HCT116 (cell line): ENCODE measurements around the gene GLI3. TPM values are rescaled to one million over a fixed set of nuclear protein-coding genes. Genes with fewer than 3 reads are reported as not detected.

Experiments used
- ATAC-seq: fragments of 200-7000 bp; cut with Tn5 transposase; 2 replicates; pipeline ENCODE4 v1.9.1; 2020; ENCODE audit warnings: mild to moderate bottlenecking, moderate library complexity
- BruUV-seq: library from RNA; stranded (reverse); fragments of 400-500 nt; replicated peaks from 2 replicates; lab custom pipeline; 2021; lab: Mats Ljungman, UMichigan
- CTCF ChIA-PET: fragments of 300-600 bp; sonication (Branson Sonifier 250); formaldehyde crosslinking; loops from one replicate; lab custom pipeline; 2021; ENCODE audit warnings: antibody characterized with exemption; lab: Charles Lee
- POLR2A ChIA-PET: fragments of 300-600, 350-600 bp; sonication (Branson Sonifier 250); formaldehyde crosslinking; loops from one replicate; lab custom pipeline; 2021; ENCODE audit warnings: antibody characterized with exemption; lab: Charles Lee
- RAD21 ChIA-PET, 2 experiments: fragments of 300-600 bp; sonication (Branson Sonifier 250); formaldehyde crosslinking; loops; one replicate each; lab custom pipeline; 2023; ENCODE audit warnings: low total read pairs in 2 of 2; ENCODE audit not compliant: uncharacterized antibody in 2 of 2, unreplicated experiment in 2 of 2, low non-redundant PET in 1 of 2; lab: Charles Lee
- DNase-seq: peaks from one replicate; pipeline ENCODE4 v3.0.0-alpha.2; 2010; ENCODE audit warnings: low read depth, low spot score
- H2AFZ ChIP-seq: fragments of 200-600 bp; shearing (Covaris generic), sonication (generic); 2 replicates; pipeline ENCODE4 v1.6.1; 2017; ENCODE audit warnings: low read depth, mixed run types, mixed read lengths, antibody characterized with exemption, low read length; ENCODE audit not compliant: poor library complexity, severe bottlenecking
- H3K27ac ChIP-seq: 2 replicates; pipeline ENCODE4 v1.5.1; 2012; ENCODE audit warnings: low read depth, low read length
- H3K27me3 ChIP-seq: fragments of 200-600 bp; sonication (generic); 2 replicates; pipeline ENCODE4 v1.6.1; 2016; ENCODE audit warnings: mixed run types, low read length, mixed read lengths; ENCODE audit not compliant: insufficient read depth
- H3K36me3 ChIP-seq, 2 experiments: fragments of 200-500 bp in 1 of 2; fragments of 200-600 bp in 1 of 2; sonication (Bioruptor generic) in 1 of 2; sonication (generic) in 1 of 2; 2 replicates each; pipeline versions ENCODE4 v1.5.1 to v1.6.1; 2014 to 2016; ENCODE audit warnings: low read length in 2 of 2, inconsistent platforms in 1 of 2, mixed read lengths in 1 of 2, mixed run types in 1 of 2; ENCODE audit not compliant: insufficient read depth in 2 of 2, control insufficient read depth in 1 of 2
- H3K4me1 ChIP-seq, 2 experiments: fragments of 200-600 bp in 1 of 2; sonication (generic) in 1 of 2; 2 replicates each; pipeline versions ENCODE4 v1.5.1 to v1.6.1; 2012 to 2017; ENCODE audit warnings: low read length in 2 of 2, inconsistent platforms in 1 of 2, mild to moderate bottlenecking in 1 of 2, mixed read lengths in 1 of 2, mixed run types in 1 of 2, moderate library complexity in 1 of 2; ENCODE audit not compliant: insufficient read depth in 2 of 2, control insufficient read depth in 1 of 2
- H3K4me2 ChIP-seq: fragments of 200-600 bp; sonication (generic); 2 replicates; pipeline ENCODE4 v1.6.1; 2017; ENCODE audit warnings: mixed run types, low read length, mixed read lengths
- H3K4me3 ChIP-seq, 2 experiments: fragments of 200-600 bp in 1 of 2; sonication (generic) in 1 of 2; replicated peaks in 1 of 2; 2 replicates each; pipeline ENCODE4 v1.5.1; 2011 to 2016; ENCODE audit warnings: low read length in 2 of 2, control low read depth in 1 of 2, low read depth in 1 of 2, mild to moderate bottlenecking in 1 of 2, mixed read lengths in 1 of 2, mixed run types in 1 of 2
- H3K79me2 ChIP-seq: fragments of 200-600 bp; sonication (generic); 2 replicates; pipeline ENCODE4 v1.6.1; 2017; ENCODE audit warnings: mild to moderate bottlenecking, mixed run types, low read length, moderate library complexity, mixed read lengths; ENCODE audit not compliant: insufficient read depth
- H3K9ac ChIP-seq: fragments of 200-600 bp; sonication (generic); 2 replicates; pipeline ENCODE4 v1.6.1; 2016; ENCODE audit warnings: low read length, mixed read lengths
- H3K9me2 ChIP-seq: fragments of 200-600 bp; sonication (generic), shearing (Covaris generic); 2 replicates; pipeline ENCODE4 v1.6.1; 2017; ENCODE audit warnings: mixed run types, mild to moderate bottlenecking, moderate library complexity; ENCODE audit not compliant: insufficient read depth
- H3K9me3 ChIP-seq, 2 experiments: fragments of 200-500 bp in 1 of 2; fragments of 200-600 bp in 1 of 2; sonication (Bioruptor generic) in 1 of 2; sonication (generic) in 1 of 2; 2 replicates each; pipeline ENCODE4 v1.6.1; 2014 to 2017; ENCODE audit warnings: low read length in 2 of 2, mixed read lengths in 2 of 2, inconsistent platforms in 1 of 2, low read depth in 1 of 2, mild to moderate bottlenecking in 1 of 2, mixed run types in 1 of 2, moderate library complexity in 1 of 2; ENCODE audit not compliant: control insufficient read depth in 1 of 2, insufficient read depth in 1 of 2
- H4K20me1 ChIP-seq: fragments of 200-600 bp; sonication (generic), shearing (Covaris generic); 2 replicates; pipeline ENCODE4 v1.6.1; 2017; ENCODE audit warnings: mixed run types, mild to moderate bottlenecking, moderate library complexity; ENCODE audit not compliant: insufficient read depth
- CEBPB ChIP-seq: IDR thresholded peaks from 2 replicates; pipeline ENCODE4 v1.6.1; 2012; ENCODE audit warnings: low read depth
- EGR1 ChIP-seq: IDR thresholded peaks from 2 replicates; pipeline ENCODE4 v1.6.1; 2012; ENCODE audit warnings: low read depth
- ELF1 ChIP-seq: IDR thresholded peaks from 2 replicates; pipeline ENCODE4 v1.6.1; 2012; ENCODE audit warnings: low read depth, borderline replicate concordance
- EZH2 ChIP-seq: fragments of 200-600 bp; sonication (generic); IDR thresholded peaks from 2 replicates; pipeline ENCODE4 v1.6.1; 2017; ENCODE audit warnings: antibody characterized with exemption, mixed run types
- EZH2phosphoT487 ChIP-seq: fragments of 200-600 bp; IDR thresholded peaks from 2 replicates; pipeline ENCODE4 v1.6.1; 2018; ENCODE audit warnings: antibody characterized with exemption, borderline replicate concordance
- FOSL1 ChIP-seq: IDR thresholded peaks from 2 replicates; pipeline ENCODE4 v1.6.1; 2012; ENCODE audit warnings: low read depth
- JUND ChIP-seq: IDR thresholded peaks from 2 replicates; pipeline ENCODE4 v1.6.1; 2012
- POLR2A ChIP-seq: IDR thresholded peaks from 2 replicates; pipeline ENCODE4 v1.7.0; 2011; ENCODE audit warnings: borderline replicate concordance; ENCODE audit not compliant: insufficient read depth, insufficient read length; ENCODE audit errors: extremely low read depth
- POLR2AphosphoS5 ChIP-seq: IDR thresholded peaks from 2 replicates; pipeline ENCODE4 v1.6.1; 2011; ENCODE audit warnings: mild to moderate bottlenecking, low read depth, low read length, moderate library complexity
- SIN3A ChIP-seq: IDR thresholded peaks from 2 replicates; pipeline ENCODE4 v1.6.1; 2012; ENCODE audit warnings: low read depth
- SP1 ChIP-seq: IDR thresholded peaks from 2 replicates; pipeline ENCODE4 v1.6.1; 2012; ENCODE audit warnings: low read depth
- SRF ChIP-seq: IDR thresholded peaks from 2 replicates; pipeline ENCODE4 v1.6.1; 2012; ENCODE audit warnings: low read depth
- TCF7L2 ChIP-seq: IDR thresholded peaks from 2 replicates; pipeline ENCODE4 v1.7.0; 2011; ENCODE audit warnings: borderline replicate concordance, inconsistent platforms; ENCODE audit not compliant: insufficient read depth, insufficient read length; ENCODE audit errors: extremely low read depth
- YY1 ChIP-seq: IDR thresholded peaks from 2 replicates; pipeline ENCODE4 v1.6.1; 2011; ENCODE audit warnings: low read length, low read depth, moderate library complexity, mild to moderate bottlenecking; ENCODE audit not compliant: insufficient replicate concordance; ENCODE audit errors: extremely low read depth
- ZFX ChIP-seq: fragments of 450-650 bp; IDR thresholded peaks from 2 replicates; pipeline ENCODE4 v1.6.1; 2017
- ZNF274 ChIP-seq: fragments of 200-500 bp; sonication (Bioruptor generic); IDR thresholded peaks from 2 replicates; pipeline ENCODE4 v1.6.1; 2014; ENCODE audit warnings: mild to moderate bottlenecking, low read depth, low read length, inconsistent platforms
- intact Hi-C: fragments of 100-400 bp; cut with micrococcal nuclease; formaldehyde crosslinking; loops from 2 replicates; pipeline ENCODE4 v1.10.0; 2022
- total RNA-seq: library from RNA; stranded (reverse); gene quantifications from one replicate; pipeline ENCODE4 v1.2.1, GENCODE V29; 2021; ENCODE audit not compliant: unreplicated experiment
- TF ChIP-seq, protein P1 (sequence below): IDR thresholded peaks from 2 replicates; pipeline ENCODE4 v1.6.1; 2012
- TF ChIP-seq, protein P2 (sequence below): IDR thresholded peaks from 2 replicates; pipeline ENCODE4 v1.6.1; 2012
- TF ChIP-seq, protein P3 (sequence below): IDR thresholded peaks from 2 replicates; pipeline ENCODE4 v1.6.1; 2012; ENCODE audit warnings: low read depth
- TF ChIP-seq, protein P4 (sequence below), 3 experiments: fragments of 200-600 bp in 1 of 3; sonication (generic) in 1 of 3; IDR thresholded peaks in 2 of 3; conservative IDR thresholded peaks in 1 of 3; 2 replicates each; pipeline ENCODE4 v1.5.1; 2012 to 2017; ENCODE audit warnings: low read depth in 2 of 3, low read length in 2 of 3, antibody characterized with exemption in 1 of 3, borderline replicate concordance in 1 of 3, control low read depth in 1 of 3, mild to moderate bottlenecking in 1 of 3, mixed read lengths in 1 of 3, mixed run types in 1 of 3, moderate library complexity in 1 of 3; ENCODE audit not compliant: insufficient read depth in 1 of 3

The GLI3 gene
- total RNA-seq, 1 experiment from 2014 or later, result 0.07 TPM

DNA sequence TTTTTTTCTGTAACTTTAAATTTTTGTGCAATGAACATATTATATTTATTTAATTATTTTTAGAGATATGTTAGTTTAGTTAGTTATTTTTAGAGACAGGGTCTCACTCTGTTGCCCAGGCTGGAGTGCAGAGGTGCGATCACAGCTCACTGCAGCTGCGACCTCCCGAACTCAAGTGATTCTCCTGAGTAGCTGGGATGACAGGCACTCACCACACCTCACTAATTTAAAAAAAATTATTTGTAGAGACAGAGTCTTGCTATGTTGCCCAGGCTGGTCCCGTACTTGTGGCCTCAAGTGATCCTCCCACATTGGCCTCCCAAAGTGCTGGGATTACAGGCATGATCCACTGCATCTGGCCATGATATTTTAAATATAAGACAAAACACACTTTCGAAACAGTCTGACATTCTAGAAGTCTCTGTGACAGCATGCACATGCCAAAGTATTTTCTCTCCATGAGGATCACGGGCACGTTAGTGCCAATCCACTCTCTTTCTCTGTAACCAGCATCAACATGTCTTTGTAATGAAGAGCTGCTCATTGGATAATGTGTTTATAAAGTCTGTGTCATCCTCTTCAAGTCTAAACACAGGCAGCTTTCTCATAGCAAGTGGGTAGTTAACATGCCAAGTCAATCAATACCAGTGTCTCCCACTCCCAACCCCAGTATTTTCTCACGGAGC lies 137.4 kb downstream of the GLI3 start:
- CTCF ChIA-PET, result no interaction called here

More for the DNA sequence above, 137.4 kb downstream of the GLI3 start:
- Histone ChIP-seq H2AFZ (no peak overlapping the region), H3K9me2 (no peaks in the 10 kb centered on the region), H3K27me3 (no peaks in the 10 kb centered on the region), H3K4me3 (no peak overlapping the region), H3K4me2 (no peak overlapping the region), H3K4me1 (no peaks in the 10 kb centered on the region), H3K79me2 (no peaks in the 10 kb centered on the region), H3K9ac (no peak overlapping the region), H4K20me1 (no peaks in the 10 kb centered on the region), H3K36me3 (no peaks in the 10 kb centered on the region), H3K27ac (no peak overlapping the region), H3K9me3 (no peaks in the 10 kb centered on the region)
- intact Hi-C loops, result no loop called here
- DNase-seq (no peak), ATAC-seq (no peak)
- BruUV-seq, result no TSS peak
- TF ChIP-seq, protein P1, sequence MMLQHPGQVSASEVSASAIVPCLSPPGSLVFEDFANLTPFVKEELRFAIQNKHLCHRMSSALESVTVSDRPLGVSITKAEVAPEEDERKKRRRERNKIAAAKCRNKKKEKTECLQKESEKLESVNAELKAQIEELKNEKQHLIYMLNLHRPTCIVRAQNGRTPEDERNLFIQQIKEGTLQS, result no peak
- TF ChIP-seq SRF, result no peak
- TF ChIP-seq, protein P2, sequence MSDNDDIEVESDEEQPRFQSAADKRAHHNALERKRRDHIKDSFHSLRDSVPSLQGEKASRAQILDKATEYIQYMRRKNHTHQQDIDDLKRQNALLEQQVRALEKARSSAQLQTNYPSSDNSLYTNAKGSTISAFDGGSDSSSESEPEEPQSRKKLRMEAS, result no peak
- TF ChIP-seq FOSL1, result no peak
- no peak for TF ChIP-seq ZNF274
- no peak for TF ChIP-seq JUND
- no peak for TF ChIP-seq POLR2AphosphoS5
- TF ChIP-seq EZH2, result no peak
- TF ChIP-seq EZH2phosphoT487, result no peak
- no peak for TF ChIP-seq SIN3A
- TF ChIP-seq TCF7L2, result no peak
- TF ChIP-seq ELF1, result no peak
- no peak for TF ChIP-seq POLR2A
- no peak for TF ChIP-seq CEBPB
- TF ChIP-seq, protein P3, sequence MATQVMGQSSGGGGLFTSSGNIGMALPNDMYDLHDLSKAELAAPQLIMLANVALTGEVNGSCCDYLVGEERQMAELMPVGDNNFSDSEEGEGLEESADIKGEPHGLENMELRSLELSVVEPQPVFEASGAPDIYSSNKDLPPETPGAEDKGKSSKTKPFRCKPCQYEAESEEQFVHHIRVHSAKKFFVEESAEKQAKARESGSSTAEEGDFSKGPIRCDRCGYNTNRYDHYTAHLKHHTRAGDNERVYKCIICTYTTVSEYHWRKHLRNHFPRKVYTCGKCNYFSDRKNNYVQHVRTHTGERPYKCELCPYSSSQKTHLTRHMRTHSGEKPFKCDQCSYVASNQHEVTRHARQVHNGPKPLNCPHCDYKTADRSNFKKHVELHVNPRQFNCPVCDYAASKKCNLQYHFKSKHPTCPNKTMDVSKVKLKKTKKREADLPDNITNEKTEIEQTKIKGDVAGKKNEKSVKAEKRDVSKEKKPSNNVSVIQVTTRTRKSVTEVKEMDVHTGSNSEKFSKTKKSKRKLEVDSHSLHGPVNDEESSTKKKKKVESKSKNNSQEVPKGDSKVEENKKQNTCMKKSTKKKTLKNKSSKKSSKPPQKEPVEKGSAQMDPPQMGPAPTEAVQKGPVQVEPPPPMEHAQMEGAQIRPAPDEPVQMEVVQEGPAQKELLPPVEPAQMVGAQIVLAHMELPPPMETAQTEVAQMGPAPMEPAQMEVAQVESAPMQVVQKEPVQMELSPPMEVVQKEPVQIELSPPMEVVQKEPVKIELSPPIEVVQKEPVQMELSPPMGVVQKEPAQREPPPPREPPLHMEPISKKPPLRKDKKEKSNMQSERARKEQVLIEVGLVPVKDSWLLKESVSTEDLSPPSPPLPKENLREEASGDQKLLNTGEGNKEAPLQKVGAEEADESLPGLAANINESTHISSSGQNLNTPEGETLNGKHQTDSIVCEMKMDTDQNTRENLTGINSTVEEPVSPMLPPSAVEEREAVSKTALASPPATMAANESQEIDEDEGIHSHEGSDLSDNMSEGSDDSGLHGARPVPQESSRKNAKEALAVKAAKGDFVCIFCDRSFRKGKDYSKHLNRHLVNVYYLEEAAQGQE, result no peak
- no peak for TF ChIP-seq EGR1
- TF ChIP-seq SP1, result no peak
- TF ChIP-seq YY1, result no peak
- TF ChIP-seq, protein P4, sequence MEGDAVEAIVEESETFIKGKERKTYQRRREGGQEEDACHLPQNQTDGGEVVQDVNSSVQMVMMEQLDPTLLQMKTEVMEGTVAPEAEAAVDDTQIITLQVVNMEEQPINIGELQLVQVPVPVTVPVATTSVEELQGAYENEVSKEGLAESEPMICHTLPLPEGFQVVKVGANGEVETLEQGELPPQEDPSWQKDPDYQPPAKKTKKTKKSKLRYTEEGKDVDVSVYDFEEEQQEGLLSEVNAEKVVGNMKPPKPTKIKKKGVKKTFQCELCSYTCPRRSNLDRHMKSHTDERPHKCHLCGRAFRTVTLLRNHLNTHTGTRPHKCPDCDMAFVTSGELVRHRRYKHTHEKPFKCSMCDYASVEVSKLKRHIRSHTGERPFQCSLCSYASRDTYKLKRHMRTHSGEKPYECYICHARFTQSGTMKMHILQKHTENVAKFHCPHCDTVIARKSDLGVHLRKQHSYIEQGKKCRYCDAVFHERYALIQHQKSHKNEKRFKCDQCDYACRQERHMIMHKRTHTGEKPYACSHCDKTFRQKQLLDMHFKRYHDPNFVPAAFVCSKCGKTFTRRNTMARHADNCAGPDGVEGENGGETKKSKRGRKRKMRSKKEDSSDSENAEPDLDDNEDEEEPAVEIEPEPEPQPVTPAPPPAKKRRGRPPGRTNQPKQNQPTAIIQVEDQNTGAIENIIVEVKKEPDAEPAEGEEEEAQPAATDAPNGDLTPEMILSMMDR (IDR thresholded peaks at IDR 0.05 in 2 of 3, conservative IDR thresholded peaks at IDR 0.05 in 1 of 3; ENCODE audit: borderline replicate concordance in 1 of 3, insufficient read depth in 1 of 3, low read depth in 2 of 3, low read length in 2 of 3), result no peak
- no peak for TF ChIP-seq ZFX
- POLR2A ChIA-PET, result no interaction called here
- RAD21 ChIA-PET, result no interaction called here
